Epithelial cell of esophagus (primary cell): ENCODE results near the gene ATP11A.

Experiments used
- DNase-seq: peaks from one replicate; pipeline ENCODE4 v3.0.0; 2010; ENCODE audit warnings: low read depth
- H3K4me3 ChIP-seq: 2 replicates; pipeline ENCODE4 v1.5.1; 2011; ENCODE audit warnings: mild to moderate bottlenecking, low read length, control low read depth
- TF ChIP-seq, protein P1 (sequence below): IDR thresholded peaks from 2 replicates; pipeline ENCODE4 v1.5.1; 2011; ENCODE audit warnings: low read depth, mild to moderate bottlenecking, low read length, control low read depth, inconsistent platforms; ENCODE audit not compliant: insufficient read depth; ENCODE audit errors: missing control alignments

The ATP11A gene

DNA sequence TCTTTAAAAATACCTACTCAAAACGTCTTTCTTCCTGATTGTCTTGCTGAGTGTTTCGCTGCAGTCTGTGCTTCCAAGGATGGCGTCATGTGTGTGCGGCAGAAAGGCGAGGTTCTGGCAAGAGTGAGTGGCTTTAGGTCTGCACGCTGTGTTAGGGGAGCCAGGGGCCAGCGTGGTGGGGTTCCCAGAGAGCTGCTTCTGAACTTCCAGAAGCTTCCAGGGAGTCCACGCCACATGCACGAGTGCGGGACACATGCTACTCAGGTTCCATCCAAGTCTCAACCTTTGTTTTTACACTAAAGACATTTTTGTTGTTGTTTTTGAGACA is 67.9 kb downstream of the ATP11A start:
- H3K4me3 ChIP-seq, result no peak overlapping the region
- TF ChIP-seq, protein P1, sequence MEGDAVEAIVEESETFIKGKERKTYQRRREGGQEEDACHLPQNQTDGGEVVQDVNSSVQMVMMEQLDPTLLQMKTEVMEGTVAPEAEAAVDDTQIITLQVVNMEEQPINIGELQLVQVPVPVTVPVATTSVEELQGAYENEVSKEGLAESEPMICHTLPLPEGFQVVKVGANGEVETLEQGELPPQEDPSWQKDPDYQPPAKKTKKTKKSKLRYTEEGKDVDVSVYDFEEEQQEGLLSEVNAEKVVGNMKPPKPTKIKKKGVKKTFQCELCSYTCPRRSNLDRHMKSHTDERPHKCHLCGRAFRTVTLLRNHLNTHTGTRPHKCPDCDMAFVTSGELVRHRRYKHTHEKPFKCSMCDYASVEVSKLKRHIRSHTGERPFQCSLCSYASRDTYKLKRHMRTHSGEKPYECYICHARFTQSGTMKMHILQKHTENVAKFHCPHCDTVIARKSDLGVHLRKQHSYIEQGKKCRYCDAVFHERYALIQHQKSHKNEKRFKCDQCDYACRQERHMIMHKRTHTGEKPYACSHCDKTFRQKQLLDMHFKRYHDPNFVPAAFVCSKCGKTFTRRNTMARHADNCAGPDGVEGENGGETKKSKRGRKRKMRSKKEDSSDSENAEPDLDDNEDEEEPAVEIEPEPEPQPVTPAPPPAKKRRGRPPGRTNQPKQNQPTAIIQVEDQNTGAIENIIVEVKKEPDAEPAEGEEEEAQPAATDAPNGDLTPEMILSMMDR, result no peak
- DNase-seq, result no peak

DNA sequence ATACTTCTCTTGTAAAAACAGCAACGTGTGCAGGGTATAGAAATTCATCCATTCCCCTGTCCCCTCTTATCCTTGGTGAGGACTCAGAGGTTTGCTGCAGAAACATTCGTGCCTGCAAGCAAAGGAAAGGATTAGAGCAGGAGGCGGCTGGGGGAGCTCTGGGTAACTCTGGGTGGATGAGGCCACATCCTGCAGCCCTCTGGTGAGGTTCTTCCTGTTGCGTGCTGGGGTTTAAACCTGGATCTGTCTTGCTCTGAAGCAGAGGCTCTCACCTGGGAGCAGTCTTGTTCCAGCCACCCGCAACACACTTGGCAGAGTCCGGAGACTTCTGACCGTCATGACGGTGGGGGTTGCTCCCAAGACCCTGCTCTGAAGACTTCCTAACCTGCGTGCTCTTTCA is 69.2 kb downstream of the ATP11A start:
- no peak for DNase-seq
- TF ChIP-seq, protein P1, result no peak
- H3K4me3 ChIP-seq, result no peak overlapping the region

DNA sequence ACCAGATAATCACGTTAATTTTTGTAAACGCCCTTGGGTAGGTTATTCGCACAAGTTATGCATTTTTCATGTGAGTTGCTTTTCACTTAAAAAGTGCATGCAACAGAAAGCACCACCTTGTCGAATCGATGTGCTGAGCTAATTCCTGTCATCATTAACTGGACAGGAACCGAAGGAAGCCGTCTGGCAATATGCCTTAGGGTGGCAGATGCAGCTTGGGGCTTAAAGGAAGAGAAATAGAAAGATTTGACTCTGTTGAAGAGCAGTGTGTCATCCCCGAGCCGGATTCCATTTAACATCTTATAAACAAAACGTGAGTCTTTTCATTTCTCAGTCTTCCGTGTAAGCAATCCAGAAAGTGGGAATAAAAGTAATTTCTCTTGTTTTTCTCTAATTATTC is 70.0 kb downstream of the ATP11A start:
- TF ChIP-seq, protein P1, result no peak
- no peak for DNase-seq
- no peak overlapping the region for H3K4me3 ChIP-seq

DNA sequence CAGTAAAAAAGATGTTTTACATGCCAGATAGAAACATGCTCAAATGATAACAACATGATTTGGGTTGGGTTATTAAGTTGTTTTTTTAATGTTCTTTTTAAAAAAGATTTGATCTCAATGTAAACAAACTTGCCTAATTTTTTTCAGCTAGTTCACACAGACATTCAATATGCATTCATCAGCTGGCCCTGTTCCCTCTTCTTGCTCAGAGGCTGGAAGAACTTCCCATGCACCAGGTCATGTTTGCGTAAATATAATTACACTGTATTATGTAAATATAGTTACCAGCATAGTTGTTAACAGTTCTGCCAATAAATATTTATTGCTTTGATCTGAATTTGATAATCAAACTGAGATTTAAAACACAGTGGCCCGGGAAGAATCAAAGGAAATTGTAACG is 70.6 kb downstream of the ATP11A start:
- DNase-seq, result peak; percentile 25
- H3K4me3 ChIP-seq, result no peak overlapping the region
- TF ChIP-seq, protein P1, result no peak

DNA sequence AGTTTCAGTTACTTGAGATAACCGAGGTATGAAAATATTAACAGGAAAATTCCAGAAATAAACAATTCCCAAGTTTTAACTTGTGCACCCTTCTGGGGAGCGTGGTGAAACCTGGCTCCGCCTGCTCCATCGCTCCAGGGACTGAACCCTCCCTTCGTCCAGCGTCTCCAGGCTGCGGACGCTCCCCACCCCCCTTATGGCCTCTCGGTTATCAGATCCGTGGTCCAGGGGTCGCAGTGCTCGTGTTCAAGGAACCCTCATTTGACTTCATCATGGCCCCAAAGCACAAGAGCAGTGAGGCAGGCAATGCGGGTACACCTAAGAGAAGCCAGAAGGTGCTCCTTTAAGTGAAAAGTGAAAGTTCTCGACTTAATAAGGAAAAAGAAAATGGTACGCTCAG is 71.1 kb downstream of the ATP11A start:
- TF ChIP-seq, protein P1, result no peak
- no peak overlapping the region for H3K4me3 ChIP-seq
- DNase-seq, result no peak

DNA sequence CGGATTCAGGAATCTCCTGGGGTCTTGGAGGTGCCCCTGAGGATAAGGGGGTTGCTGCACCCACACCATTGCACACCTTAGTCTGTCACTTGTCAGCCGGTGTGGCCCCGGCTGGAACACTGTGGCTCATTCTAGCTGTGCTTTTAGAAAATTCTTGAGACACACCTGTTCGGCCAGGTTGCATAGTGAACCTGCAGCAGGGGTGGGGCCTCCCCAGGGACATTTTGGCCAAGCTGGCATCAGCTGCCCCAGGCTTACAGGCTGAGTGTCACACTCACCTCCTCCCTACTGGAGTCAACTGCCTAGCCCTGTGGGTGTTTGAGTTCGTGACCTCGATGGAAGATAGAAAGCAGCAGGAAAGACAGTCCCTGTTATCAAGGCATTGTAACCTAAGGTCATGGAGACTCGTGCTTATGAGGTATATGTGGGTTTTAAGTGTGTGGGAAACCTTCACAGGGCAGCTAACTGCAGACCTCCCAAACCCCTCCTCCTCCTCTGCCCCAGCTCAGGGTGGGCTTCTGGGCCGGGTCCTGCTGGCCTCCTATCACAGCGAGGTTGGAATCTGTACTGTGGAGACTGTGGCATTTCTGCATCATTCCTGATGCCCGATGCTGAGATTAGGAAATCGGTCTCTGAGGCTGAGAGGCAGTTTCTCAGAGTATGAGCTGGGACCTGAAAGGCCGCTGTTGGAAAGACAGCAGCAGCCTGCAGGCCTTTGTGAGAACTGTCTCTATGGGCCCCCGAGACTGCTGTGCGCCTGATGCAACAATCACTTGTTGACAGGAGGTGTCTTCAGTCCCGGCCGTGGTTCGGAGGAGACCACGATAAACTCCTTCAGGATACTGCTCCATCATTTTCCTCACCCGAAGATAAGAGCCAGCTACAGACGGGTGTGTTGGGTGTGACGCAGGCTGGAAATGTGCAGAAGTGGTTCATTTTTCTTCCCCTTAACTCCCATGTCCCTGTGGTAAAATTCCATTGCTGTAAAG is 72.2 kb downstream of the ATP11A start:
- TF ChIP-seq, protein P1, result no peak
- no peak overlapping the region for H3K4me3 ChIP-seq
- DNase-seq, result no peak

DNA sequence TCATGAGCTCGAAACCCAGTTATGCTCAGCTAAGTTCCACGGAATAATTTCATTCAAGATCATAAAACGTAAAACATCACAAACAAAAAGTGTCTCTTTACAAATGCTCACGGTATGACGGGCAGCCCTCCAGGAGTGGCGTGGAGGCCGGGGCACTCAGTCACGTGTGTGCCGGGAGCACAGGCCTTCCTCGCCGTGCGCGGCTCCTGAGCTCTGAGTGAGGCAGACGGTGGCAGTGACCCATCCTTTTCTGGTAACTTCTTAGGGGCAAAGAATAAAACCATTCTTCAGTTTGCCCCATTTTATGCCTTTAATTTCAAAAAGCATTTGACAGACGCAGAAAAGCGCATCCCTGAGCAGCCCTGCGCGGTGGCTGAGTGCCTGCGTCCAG is 72.8 kb downstream of the ATP11A start:
- TF ChIP-seq, protein P1, result no peak
- no peak for DNase-seq
- H3K4me3 ChIP-seq, result no peak overlapping the region
